Uterus (tissue), 4 donors: ENCODE data around the gene MICAL2. TPM values are rescaled to one million over a fixed set of nuclear protein-coding genes. Genes with fewer than 3 reads are reported as not detected.

Source experiments
- DNase-seq, 2 donors: peaks; one replicate each; pipeline ENCODE4 v3.0.0-alpha.2; 2019 to 2020
- H3K27ac ChIP-seq, 2 donors: fragments of 200-600 bp; sonication (generic); 1 replicate in 1 of 2; 2 replicates in 1 of 2; pipeline ENCODE4 v1.5.1; 2016 to 2018
- H3K27me3 ChIP-seq, 2 donors: fragments of 200-600 bp; sonication (generic); one replicate each; pipeline ENCODE4 v1.5.1; 2018 to 2019; ENCODE audit warnings: control low read depth in 1 of 2
- H3K36me3 ChIP-seq, 2 donors: fragments of 200-600 bp; sonication (generic); one replicate each; pipeline ENCODE4 v1.5.1; 2019; ENCODE audit warnings: control low read depth in 1 of 2
- H3K4me1 ChIP-seq, 2 donors: fragments of 200-600 bp; sonication (generic); one replicate each; pipeline ENCODE4 v1.5.1; 2018 to 2019; ENCODE audit warnings: control low read depth in 1 of 2
- H3K4me3 ChIP-seq, 2 donors: fragments of 200-600 bp; sonication (generic); 1 replicate in 1 of 2; 2 replicates in 1 of 2; pipeline ENCODE4 v1.5.1; 2018 to 2019; ENCODE audit warnings: mild to moderate bottlenecking in 1 of 2
- H3K9me3 ChIP-seq, 2 donors: fragments of 200-600 bp; sonication (generic); one replicate each; pipeline ENCODE4 v1.5.1; 2019; ENCODE audit warnings: control low read depth in 1 of 2
- POLR2A ChIP-seq, 2 donors: fragments of 450-650 bp; IDR thresholded peaks; one replicate each; pipeline ENCODE4 v1.6.1; 2016; ENCODE audit warnings: antibody characterized with exemption in 2 of 2, mild to moderate bottlenecking in 1 of 2, moderate library complexity in 1 of 2
- intact Hi-C: fragments of 100-400 bp; cut with DNase I; formaldehyde crosslinking; loops from one replicate; pipeline ENCODE4 v1.15.1; 2023; ENCODE audit warnings: low total_unique reads
- total RNA-seq, 4 donors: library from RNA; depleted of rRNA in 3 of 4; stranded (reverse); fragments of >200 nt in 3 of 4; gene quantifications; one replicate each; pipeline versions ENCODE4 v1.1.0 to v1.2.4, GENCODE V29; 2014 to 2023
- TF ChIP-seq, protein P1 (sequence below), 4 experiments: fragments of 200-600 bp in 2 of 4; fragments of 450-650 bp in 2 of 4; sonication (generic) in 2 of 4; IDR thresholded peaks; one replicate each; pipeline ENCODE4 v1.5.1; 2016 to 2019; ENCODE audit warnings: antibody characterized with exemption in 4 of 4, mild to moderate bottlenecking in 2 of 4, moderate library complexity in 1 of 4
- donor health status: DM: yes; HTN: yes; CAD: no.

Gene MICAL2
- total RNA-seq, 4 donors from 2014 or later, result 29.6 to 139 (median 53.1) TPM

- TF ChIP-seq, protein P1, sequence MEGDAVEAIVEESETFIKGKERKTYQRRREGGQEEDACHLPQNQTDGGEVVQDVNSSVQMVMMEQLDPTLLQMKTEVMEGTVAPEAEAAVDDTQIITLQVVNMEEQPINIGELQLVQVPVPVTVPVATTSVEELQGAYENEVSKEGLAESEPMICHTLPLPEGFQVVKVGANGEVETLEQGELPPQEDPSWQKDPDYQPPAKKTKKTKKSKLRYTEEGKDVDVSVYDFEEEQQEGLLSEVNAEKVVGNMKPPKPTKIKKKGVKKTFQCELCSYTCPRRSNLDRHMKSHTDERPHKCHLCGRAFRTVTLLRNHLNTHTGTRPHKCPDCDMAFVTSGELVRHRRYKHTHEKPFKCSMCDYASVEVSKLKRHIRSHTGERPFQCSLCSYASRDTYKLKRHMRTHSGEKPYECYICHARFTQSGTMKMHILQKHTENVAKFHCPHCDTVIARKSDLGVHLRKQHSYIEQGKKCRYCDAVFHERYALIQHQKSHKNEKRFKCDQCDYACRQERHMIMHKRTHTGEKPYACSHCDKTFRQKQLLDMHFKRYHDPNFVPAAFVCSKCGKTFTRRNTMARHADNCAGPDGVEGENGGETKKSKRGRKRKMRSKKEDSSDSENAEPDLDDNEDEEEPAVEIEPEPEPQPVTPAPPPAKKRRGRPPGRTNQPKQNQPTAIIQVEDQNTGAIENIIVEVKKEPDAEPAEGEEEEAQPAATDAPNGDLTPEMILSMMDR (IDR thresholded peaks at IDR 0.05), result no peak
- no peak for TF ChIP-seq POLR2A (IDR thresholded peaks at IDR 0.05)
- peak in 1 of 2 donors; percentile 61 for DNase-seq
- Histone ChIP-seq H3K9me3 (no peaks in the 10 kb centered on the region), H3K4me1 (peaks cover 3 to 20% of the 10 kb centered on the region in 2 donors), H3K4me3 (no peak overlapping the region), H3K27ac (peak overlapping the region; percentile 42 to 84), H3K36me3 (no peaks in the 10 kb centered on the region), H3K27me3 (no peaks in the 10 kb centered on the region)
- intact Hi-C loops, result no loop called here
Observed at GRCh38 chr11:12222055-12222792, 111.8 kb downstream of the MICAL2 start.

DNA sequence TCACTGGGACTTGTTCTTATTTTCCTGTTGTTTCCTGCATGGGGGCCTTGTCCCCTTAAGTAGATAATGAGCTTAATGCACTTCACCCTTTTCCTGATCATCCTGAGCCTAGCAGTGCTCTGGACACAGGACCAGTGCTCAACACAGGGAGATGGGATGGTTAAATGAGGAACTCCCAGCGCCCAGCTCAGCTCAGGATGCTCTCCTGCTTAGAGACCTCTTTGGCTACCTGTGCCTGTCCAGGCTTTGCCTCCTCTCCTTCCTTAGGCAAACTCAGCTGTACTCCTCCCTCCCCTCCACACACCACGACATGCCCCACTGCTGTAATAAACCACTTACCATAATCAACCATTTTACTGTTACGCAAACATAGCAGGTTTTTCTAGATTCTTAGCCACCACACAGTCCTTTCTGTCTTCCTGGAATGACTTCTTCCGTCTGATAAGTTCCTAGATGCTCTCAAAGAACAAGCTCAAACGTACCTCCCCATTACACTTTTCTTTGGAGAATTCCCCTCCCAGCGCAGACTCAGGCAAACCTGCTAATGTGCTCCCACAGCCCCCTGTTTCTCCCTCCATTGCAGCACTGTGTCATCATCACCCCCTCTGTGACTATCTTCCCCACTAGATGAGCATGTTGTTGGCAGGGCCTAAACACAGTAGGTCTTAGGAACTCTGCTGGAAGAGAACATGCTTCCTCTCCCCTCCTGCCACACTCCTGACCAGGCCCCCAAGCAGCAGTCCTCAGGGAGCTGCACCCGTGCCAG, 113.6 kb downstream of the MICAL2 start:
- Histone ChIP-seq H3K9me3 (no peaks in the 10 kb centered on the region), H3K4me3 (no peak overlapping the region), H3K27ac (no peak overlapping the region), H3K36me3 (no peaks in the 10 kb centered on the region), H3K4me1 (peaks cover 3 to 20% of the 10 kb centered on the region in 2 donors), H3K27me3 (no peaks in the 10 kb centered on the region)
- intact Hi-C loops, result no loop called here
- TF ChIP-seq, protein P1 (IDR thresholded peaks at IDR 0.05), result no peak
- no peak for TF ChIP-seq POLR2A (IDR thresholded peaks at IDR 0.05)
- DNase-seq, result no peak

GRCh38 chr11:12224537-12224893, 114.1 kb downstream of the MICAL2 start:
- TF ChIP-seq, protein P1 (IDR thresholded peaks at IDR 0.05), result no peak
- TF ChIP-seq POLR2A (IDR thresholded peaks at IDR 0.05), result no peak
- no peak overlapping the region for H3K27ac ChIP-seq
- H3K4me1 ChIP-seq, result peaks cover 3 to 15% of the 10 kb centered on the region in 2 donors
- no peaks in the 10 kb centered on the region for H3K36me3 ChIP-seq
- no peak overlapping the region for H3K4me3 ChIP-seq
- intact Hi-C loops, result no loop called here
- no peaks in the 10 kb centered on the region for H3K9me3 ChIP-seq
- H3K27me3 ChIP-seq, result no peaks in the 10 kb centered on the region
- peak; percentile 51 to 61 for DNase-seq

DNA sequence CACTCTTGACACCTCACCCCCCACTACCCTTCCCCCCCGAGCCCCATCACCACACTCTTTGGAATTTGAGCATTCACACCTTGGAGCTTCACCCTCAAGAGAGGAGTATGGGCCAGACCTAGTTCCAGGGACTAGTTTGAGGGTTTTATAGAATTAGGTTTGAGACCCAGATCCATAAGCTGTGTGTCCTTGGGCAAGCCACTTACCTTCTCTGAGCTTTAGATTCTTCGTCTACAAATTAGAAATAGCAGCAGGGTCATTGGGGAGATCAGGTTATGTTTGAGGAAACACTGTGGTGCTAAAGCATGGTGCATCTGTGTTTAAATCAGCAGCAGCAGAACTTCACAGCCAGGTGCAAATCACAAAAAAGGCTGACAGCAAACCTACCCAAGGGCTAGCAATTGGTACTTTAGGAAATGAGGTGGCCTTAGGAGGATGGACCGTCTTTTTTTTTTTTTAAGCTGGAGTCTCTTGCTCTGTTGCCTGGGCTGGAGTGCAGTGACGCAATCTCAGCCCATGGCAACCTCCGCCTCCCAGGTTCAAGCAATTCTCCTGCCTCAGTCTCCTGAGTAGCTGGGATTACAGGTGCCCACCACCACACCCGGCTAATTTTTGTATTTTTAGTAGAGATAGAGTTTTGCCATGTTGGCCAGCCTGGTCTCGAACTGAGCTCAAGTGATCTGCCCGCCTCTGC, 114.8 kb downstream of the MICAL2 start:
- TF ChIP-seq POLR2A (IDR thresholded peaks at IDR 0.05), result no peak
- TF ChIP-seq, protein P1 (IDR thresholded peaks at IDR 0.05), result no peak
- intact Hi-C loops, result no loop called here
- H3K9me3 ChIP-seq, result no peaks in the 10 kb centered on the region
- H3K27me3 ChIP-seq, result no peaks in the 10 kb centered on the region
- no peaks in the 10 kb centered on the region for H3K36me3 ChIP-seq
- no peak for DNase-seq
- no peak overlapping the region for H3K27ac ChIP-seq
- peaks cover 3 to 8% of the 10 kb centered on the region in 2 donors for H3K4me1 ChIP-seq
- no peak overlapping the region for H3K4me3 ChIP-seq
